Heart left ventricle (tissue), 16 donors: ENCODE measurements around the gene SLC6A4. TPM values are rescaled to one million over a fixed set of nuclear protein-coding genes. Genes with fewer than 3 reads are reported as not detected.
A peak's percentile ranks its signal among the peaks of the same experiment; 100 is the strongest.

ENCODE experiments used
- ATAC-seq, 4 donors: fragments of 200-7000 bp; cut with Tn5 transposase; one replicate each; pipeline ENCODE4 v1.9.1; 2020 to 2022; ENCODE audit warnings: moderate library complexity in 4 of 4, mild to moderate bottlenecking in 3 of 4, moderate number of reproducible peaks in 1 of 4
- DNase-seq, 5 donors: peaks; one replicate each; pipeline ENCODE4 v3.0.0-alpha.2; 2020
- H3K27ac ChIP-seq, 12 donors: fragments of 200-600 bp; sonication (generic) in 4 of 12; one replicate each; pipeline versions ENCODE4 v1.5.0 to v1.8.0; 2016 to 2022; ENCODE audit warnings: mild to moderate bottlenecking in 2 of 12
- H3K27me3 ChIP-seq, 9 donors: fragments of 200-600 bp; sonication (generic) in 2 of 9; one replicate each; pipeline versions ENCODE4 v1.5.1 to v1.8.0; 2016 to 2022; ENCODE audit warnings: mild to moderate bottlenecking in 3 of 9
- H3K36me3 ChIP-seq, 9 donors: fragments of 200-600 bp; sonication (generic) in 2 of 9; one replicate each; pipeline versions ENCODE4 v1.5.0 to v1.8.0; 2018 to 2022; ENCODE audit warnings: mild to moderate bottlenecking in 2 of 9
- H3K4me1 ChIP-seq, 12 donors: fragments of 200-600 bp; sonication (generic) in 4 of 12; one replicate each; pipeline versions ENCODE4 v1.5.0 to v1.8.0; 2016 to 2022; ENCODE audit warnings: mild to moderate bottlenecking in 3 of 12
- H3K4me3 ChIP-seq, 12 donors: fragments of 200-600 bp; sonication (generic) in 4 of 12; one replicate each; pipeline versions ENCODE4 v1.5.0 to v1.8.0; 2017 to 2022; ENCODE audit warnings: mild to moderate bottlenecking in 9 of 12, moderate library complexity in 4 of 12
- H3K9me3 ChIP-seq, 12 donors: fragments of 200-600 bp; sonication (generic) in 4 of 12; one replicate each; pipeline versions ENCODE4 v1.5.0 to v1.8.0; 2016 to 2022; ENCODE audit warnings: mild to moderate bottlenecking in 1 of 12
- POLR2A ChIP-seq, 2 donors: fragments of 450-650 bp; IDR thresholded peaks; one replicate each; pipeline ENCODE4 v1.6.1; 2017; ENCODE audit warnings: antibody characterized with exemption in 2 of 2, mild to moderate bottlenecking in 2 of 2, moderate library complexity in 2 of 2
- WGBS, 4 donors: extraction: QIAGEN DNeasy Blood & Tissue Kit in 2 of 4; methylation state at CpG; one replicate each; pipeline versions ENCODE4 v1.1.5 to v1.1.7; 2013 to 2018; 5-methylcytosine and 5-hydroxymethylcytosine counted together
- intact Hi-C, 10 donors: fragments of 100-400 bp; cut with DNase I; formaldehyde crosslinking; loops; one replicate each; pipeline versions ENCODE4 v1.11.1 to v1.14.2; 2022
- polyA plus RNA-seq, 2 donors: library from polyadenylated mRNA; stranded (reverse); fragments of 200-250 nt; gene quantifications; one replicate each; pipeline ENCODE4 v1.2.3, GENCODE V29; 2013
- total RNA-seq, 9 donors: library from RNA; depleted of rRNA in 2 of 9; stranded (reverse); fragments of >200 nt in 2 of 9; fragmentation: NEBNext Ultra II Directional in 3 of 9; extraction: Animal tissue kit (Norgen Biotek cat#: 25700) in 3 of 9; gene quantifications; one replicate each; pipeline versions ENCODE4 v1.1.0 to v1.2.4, GENCODE V29; 2016 to 2023
- TF ChIP-seq, protein P1 (sequence below), 12 donors: fragments of 200-600 bp; sonication (generic) in 4 of 12; IDR thresholded peaks; one replicate each; pipeline versions ENCODE4 v1.5.0 to v1.8.0; 2018 to 2022; ENCODE audit warnings: antibody characterized with exemption in 12 of 12, mild to moderate bottlenecking in 5 of 12
- donor health status: ischemic (EF 13 %, LVEDD 7.1; RV severe dilation, severe dysfunction).
- donor health status: healthy with polysubstance abuse.
- donor health status: DM: no; HTN: yes; CAD: no.
- donor health status: DM: no; HTN: no; CAD: no.
- donor health status: ischemic (EF 25% LVEDD 6.9; RV normal size, moderate dysfunction).
- donor health status: ischemic (EF 25% LVEDD 5.7; RV mildly dilated, moderate dysfunction).
- donor health status: healthy.
- donor health status: DM: yes; HTN: yes; CAD: no.
- donor health status: ischemic (EF 35%, LVEDD 5.7; RV mildly dilated, moderate dysfunction).
- donor health status: nonischemic (EF 11% LVEDD 7.7; RV severe dilation, severe dysfunction).
- donor health status: DM: yes; HTN: yes; CAD: no.
- donor health status: PGD.
- donor health status: ischemic (EF 29% LVEDD 5.4; RV normal size, mild dysfunction).
- donor health status: nonischemic (EF 23%, LVEDD 6.1; RV moderate dilation, normal function).

The SLC6A4 gene
- total and polyA plus RNA-seq, 11 donors, result 0.04 to 1.8 (median 0.17) TPM; not detected in 4

DNA sequence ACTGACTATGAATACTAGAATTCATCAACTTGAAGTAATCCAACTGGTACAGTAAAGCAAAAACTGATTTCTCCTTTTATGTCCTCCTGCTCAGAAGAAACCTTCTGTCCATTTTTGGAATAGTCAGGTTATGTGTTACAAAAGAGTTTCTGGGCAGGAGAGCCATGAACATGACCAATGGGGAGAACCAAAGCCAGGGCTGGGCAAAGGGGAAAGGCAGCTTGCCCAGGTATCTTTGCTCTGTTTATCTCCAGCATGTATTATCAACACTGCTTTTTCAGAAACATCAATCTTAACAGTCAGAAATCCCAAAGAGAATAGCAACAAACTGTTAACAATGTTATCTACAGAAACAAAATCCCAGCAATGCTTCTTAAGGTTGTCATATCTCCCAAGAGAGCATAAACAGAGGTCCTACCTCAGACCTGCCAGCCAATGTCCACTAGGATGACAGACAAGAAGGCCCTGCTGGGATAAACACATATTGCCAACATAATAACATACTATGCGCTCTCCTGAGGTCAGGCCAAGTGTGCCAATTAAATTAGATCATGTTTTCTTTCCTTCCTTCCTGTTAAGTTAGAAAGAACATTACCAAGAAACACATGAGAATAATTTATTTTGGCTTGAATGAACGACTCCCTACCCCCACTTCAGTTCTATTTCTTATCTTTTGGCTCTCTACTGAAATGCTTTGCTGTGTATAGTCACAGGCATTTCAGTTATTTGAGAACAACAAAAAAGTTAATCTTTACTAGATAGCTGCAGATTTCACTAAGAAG, 28.2 kb upstream of the SLC6A4 start:
- H3K4me3 ChIP-seq, result no peak overlapping the region
- intact Hi-C loops, result no loop called here
- peaks cover 0 to 93% (median 64%) of the 10 kb centered on the region in 9 donors for H3K36me3 ChIP-seq
- H3K9me3 ChIP-seq, result no peaks in the 10 kb centered on the region
- ATAC-seq, result peak; percentile 57 to 78 (median 72)
- no peaks in the 10 kb centered on the region for H3K27me3 ChIP-seq
- H3K27ac ChIP-seq, result peak overlapping the region; percentile 19 to 69 (median 50)
- 10 to 17% (median 14%) methylated on average over 2 of the region's 2 CpGs for WGBS, 4 donors
- TF ChIP-seq, protein P1, sequence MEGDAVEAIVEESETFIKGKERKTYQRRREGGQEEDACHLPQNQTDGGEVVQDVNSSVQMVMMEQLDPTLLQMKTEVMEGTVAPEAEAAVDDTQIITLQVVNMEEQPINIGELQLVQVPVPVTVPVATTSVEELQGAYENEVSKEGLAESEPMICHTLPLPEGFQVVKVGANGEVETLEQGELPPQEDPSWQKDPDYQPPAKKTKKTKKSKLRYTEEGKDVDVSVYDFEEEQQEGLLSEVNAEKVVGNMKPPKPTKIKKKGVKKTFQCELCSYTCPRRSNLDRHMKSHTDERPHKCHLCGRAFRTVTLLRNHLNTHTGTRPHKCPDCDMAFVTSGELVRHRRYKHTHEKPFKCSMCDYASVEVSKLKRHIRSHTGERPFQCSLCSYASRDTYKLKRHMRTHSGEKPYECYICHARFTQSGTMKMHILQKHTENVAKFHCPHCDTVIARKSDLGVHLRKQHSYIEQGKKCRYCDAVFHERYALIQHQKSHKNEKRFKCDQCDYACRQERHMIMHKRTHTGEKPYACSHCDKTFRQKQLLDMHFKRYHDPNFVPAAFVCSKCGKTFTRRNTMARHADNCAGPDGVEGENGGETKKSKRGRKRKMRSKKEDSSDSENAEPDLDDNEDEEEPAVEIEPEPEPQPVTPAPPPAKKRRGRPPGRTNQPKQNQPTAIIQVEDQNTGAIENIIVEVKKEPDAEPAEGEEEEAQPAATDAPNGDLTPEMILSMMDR (IDR thresholded peaks at IDR 0.05), result no peak
- no peak for TF ChIP-seq POLR2A (IDR thresholded peaks at IDR 0.05)
- DNase-seq, result no peak
- H3K4me1 ChIP-seq, result peaks cover 3 to 33% (median 19%) of the 10 kb centered on the region in 12 donors

DNA sequence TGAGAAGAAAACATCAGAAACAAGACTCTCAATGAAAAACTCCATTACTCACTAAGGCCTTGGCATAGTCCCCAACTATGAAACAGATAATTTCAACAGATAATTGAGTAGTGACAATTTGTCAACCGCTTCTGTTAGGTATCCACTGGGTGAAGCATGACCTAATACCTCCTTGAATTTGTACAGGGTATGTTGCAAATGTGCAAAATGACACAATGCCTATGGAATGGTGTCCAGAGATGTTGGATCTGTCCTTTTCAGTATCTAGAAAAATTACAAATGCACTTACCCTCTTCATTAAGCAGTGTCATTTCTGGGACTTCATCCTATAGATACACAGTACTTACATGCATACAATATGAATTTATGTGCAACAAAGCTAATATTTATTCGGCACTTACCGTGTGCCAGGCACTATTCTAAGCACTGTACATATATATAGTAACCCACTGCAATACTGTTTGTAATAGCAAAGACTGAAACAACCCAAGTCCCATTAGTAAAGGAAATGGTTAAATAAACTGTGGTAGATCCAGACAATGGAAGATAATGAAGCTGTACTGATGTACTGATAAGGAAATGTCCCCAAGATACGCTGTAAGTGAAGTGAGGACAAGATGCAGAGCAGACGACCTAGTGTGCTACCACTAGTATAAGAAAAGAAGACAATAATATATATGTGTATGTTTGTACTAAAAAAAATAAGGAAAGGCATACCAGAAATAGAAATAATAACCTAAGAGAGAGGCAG, 21.4 kb upstream of the SLC6A4 start:
- ATAC-seq (peak in 1 of 4 donors; percentile 50), DNase-seq (no peak)
- Histone ChIP-seq H3K4me1 (peaks cover 0 to 19% (median 0%) of the 10 kb centered on the region in 12 donors), H3K4me3 (no peak overlapping the region), H3K9me3 (no peaks in the 10 kb centered on the region), H3K27ac (no peak overlapping the region), H3K36me3 (peaks cover 0 to 89% (median 62%) of the 10 kb centered on the region in 9 donors), H3K27me3 (no peaks in the 10 kb centered on the region)
- WGBS, 4 donors, result 55 to 62% (median 58%) methylated on average over 5 of the region's 5 CpGs
- intact Hi-C loops, result loop anchor here in 1 of 10 donors (10.0 kb wide), 1 partner anchor 62 kb away; no protein-coding TSS in a partner anchor
- TF ChIP-seq, protein P1 (IDR thresholded peaks at IDR 0.05), result no peak
- no peak for TF ChIP-seq POLR2A (IDR thresholded peaks at IDR 0.05)

DNA sequence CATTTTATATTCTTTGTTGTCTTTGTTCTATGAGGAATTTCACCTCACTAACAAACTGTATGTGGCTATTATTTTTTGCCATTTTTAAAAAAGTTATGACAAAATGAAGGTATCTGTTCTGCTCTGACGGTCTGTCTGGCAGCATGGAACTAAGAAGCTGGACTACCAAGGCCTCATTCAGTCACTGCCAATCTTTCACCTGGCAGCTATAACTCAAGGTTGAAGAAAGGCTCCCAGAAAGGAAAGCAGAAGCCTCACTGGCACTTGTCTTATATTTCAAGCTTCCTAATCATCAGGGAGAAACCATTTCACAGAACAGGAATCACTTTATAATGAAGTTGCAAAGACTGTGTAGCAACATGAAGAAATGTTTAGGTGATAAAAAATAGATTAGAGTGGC, 18.7 kb upstream of the SLC6A4 start:
- no peak for TF ChIP-seq POLR2A (IDR thresholded peaks at IDR 0.05)
- TF ChIP-seq, protein P1 (IDR thresholded peaks at IDR 0.05), result no peak
- Histone ChIP-seq H3K9me3 (no peaks in the 10 kb centered on the region), H3K4me1 (peaks cover 0 to 19% (median 0%) of the 10 kb centered on the region in 12 donors), H3K27ac (no peak overlapping the region), H3K36me3 (peaks cover 0 to 89% (median 64%) of the 10 kb centered on the region in 9 donors), H3K27me3 (no peaks in the 10 kb centered on the region), H3K4me3 (no peak overlapping the region)
- 79 to 86% (median 82%) methylated on average over 1 of the region's 1 CpG for WGBS, 4 donors
- intact Hi-C loops, result loop anchor here in 1 of 10 donors (10.0 kb wide), 1 partner anchor 59 kb away; no protein-coding TSS in a partner anchor
- DNase-seq (no peak), ATAC-seq (no peak)

DNA sequence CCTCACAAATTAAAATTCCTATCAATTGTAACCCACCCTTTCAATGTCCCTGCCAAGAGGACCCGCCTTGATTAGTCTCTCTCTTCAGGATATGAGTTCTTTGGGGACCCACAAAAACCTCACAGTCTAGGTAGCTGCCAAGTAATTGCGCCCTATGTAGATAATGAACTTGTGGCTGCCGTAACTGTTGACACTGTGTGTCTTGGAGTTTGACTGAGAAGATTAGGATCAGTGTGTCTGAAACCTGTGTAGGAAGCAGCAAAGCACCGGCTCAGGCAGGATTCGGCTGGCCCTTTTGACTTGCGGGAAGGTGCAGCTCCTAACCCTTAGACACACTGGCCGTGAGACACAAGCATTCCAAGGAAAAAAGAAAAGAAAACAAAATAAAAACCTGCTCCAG, 17.8 kb upstream of the SLC6A4 start:
- WGBS, 4 donors, result 70 to 79% (median 74%) methylated on average over 7 of the region's 7 CpGs
- peaks cover 0 to 89% (median 67%) of the 10 kb centered on the region in 9 donors for H3K36me3 ChIP-seq

More for the DNA sequence above, 17.8 kb upstream of the SLC6A4 start:
- intact Hi-C loops, result loop anchor here in 1 of 10 donors (10.0 kb wide), 1 partner anchor 59 kb away; no protein-coding TSS in a partner anchor
- Histone ChIP-seq H3K27me3 (no peaks in the 10 kb centered on the region), H3K4me1 (peaks cover 0 to 23% (median 0%) of the 10 kb centered on the region in 12 donors), H3K9me3 (no peaks in the 10 kb centered on the region), H3K27ac (no peak overlapping the region), H3K4me3 (no peak overlapping the region)
- TF ChIP-seq, protein P1 (IDR thresholded peaks at IDR 0.05), result no peak
- no peak for TF ChIP-seq POLR2A (IDR thresholded peaks at IDR 0.05)
- no peak for DNase-seq
- no peak for ATAC-seq
